Activated CD8-positive, alpha-beta memory T cell treated with anti-CD3 and anti-CD28 coated beads, Interleukin-2, amount 50 U/mL, for 4 hours (primary cell): Measurements from ENCODE around the gene PTPN12.
A peak's percentile ranks its signal among the peaks of the same experiment; 100 is the strongest.
"Not testable (repeated sequence)": the region's sequence is repeated elsewhere in the genome, so short reads cannot be mapped to it uniquely, and the experiment has no call there.

Experiments
- DNase-seq: peaks from one replicate; pipeline ENCODE4 v3.0.0-alpha.2; 2020

The PTPN12 gene

DNA sequence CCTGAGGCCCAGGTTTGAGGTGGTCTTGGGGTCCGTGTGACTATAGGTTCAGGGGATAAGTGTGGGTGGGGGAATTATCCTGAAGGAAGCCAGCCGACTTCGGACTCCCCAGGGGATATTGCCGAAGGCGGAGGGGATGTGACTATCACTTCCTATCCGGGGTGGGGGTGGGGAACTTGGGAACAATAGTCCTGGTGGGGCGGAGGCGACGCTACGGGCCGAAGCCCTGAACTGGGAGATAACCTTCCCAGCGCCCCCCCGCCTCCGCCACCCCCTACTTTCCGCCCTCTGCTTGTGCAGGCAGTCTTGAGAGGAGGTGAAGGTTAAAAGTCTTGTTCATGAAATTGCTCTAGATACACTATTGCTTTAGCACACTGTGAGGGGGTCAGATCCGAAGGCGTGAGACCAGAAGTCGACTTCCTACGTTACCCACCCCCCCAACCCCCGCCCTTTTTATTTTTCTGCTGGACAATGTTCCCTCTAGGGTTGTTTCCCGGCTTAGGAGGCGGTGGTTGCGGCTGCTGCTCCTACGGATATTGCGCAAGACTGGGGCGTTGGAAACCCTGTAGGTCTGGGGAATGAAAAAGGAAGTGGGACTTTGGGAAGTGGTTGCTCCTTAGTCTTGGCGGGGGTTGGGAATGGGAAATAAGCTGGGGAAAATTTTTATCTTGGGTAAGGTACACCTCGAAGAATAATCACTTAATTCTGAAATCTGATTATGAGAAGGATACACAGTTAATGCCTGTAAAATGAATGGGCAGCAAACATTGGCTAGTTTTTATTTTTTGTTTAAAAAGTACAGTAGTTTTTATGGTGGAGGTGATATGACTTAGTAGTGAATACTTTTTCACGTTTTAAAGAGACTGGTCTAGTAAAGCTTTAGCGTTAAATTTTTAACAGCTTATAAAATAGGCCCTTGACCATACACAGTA, 1.5 kb downstream of the PTPN12 start:
- peak; percentile 24 for DNase-seq

DNA sequence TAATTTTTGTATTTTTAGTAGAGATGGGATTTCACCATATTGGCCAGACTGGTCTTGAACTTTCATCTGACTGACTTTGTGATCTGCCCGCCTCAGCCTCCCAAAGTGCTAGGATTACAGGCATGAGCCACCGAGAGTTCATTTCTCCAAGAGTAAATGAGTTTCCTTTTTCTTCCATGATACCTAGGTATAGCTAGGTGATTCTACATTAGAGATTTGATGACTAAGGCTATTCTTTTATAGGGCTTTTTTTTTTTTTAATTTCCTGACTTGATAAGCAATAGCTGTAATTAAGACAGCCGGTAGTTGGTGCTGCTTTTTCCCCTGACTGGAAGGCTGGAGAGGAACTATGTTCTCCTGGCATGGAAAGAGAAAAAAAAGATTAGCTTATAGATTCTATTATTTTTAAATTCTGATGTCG, 3.3 kb downstream of the PTPN12 start:
- DNase-seq = no peak

DNA sequence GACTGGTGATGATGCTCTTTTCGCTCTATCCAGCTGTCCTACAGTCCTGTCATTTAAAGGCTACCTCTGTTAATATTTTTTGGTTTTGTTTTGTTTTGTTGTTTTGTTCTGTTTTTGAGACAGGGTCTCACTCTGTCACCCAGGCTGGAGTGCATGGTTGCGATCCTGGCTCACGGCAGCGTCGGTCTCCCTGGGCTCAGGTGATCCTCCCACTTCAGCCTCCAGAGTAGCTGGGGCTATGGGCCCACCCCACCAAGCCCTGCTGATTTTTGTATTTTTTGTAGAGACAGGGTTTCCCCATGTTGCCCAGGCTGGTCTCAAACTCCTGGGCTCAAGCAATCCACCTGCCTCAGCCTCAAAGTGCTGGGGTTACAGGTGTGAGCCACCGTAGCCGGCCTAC, 3.9 kb downstream of the PTPN12 start:
- DNase-seq = not testable (repeated sequence)

DNA sequence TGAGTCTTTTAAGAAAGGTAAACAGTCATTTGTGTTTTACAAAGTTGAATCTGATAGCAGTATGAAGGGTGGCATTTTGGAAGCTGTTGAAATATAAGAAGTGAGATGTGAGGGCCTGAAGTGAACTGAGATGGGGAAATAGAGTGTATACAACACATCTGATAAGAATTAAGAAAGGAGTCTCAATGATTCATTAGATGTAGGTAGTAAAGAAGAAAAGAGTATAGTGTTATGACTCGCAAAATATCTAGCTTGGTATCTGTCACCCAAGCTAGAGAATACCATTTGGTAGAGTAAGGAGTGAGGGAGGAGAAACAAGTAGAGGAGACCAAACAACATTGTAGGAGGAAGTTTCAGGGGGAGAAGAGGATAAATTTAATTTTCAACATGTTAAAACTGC, 5.3 kb downstream of the PTPN12 start:
- no peak for DNase-seq

DNA sequence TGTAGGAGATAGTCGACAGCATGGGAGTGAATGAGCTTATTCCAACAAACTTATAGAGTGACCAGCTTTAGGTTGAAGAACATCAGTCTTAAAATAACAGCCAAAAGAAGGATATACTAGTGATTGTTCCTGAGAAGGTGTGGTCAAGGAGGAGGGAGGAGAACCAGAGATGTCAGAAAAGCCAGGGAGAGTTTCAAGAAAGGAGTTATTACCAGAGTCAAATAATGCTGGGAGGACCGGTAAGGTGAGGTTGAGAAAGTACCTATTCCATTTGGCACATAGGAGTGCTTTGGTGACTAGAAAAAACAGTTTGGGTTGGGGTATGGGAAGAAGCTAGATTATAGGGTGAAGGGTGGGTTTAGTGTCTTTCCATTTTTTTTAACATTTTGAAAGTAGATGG, 5.8 kb downstream of the PTPN12 start:
- no peak for DNase-seq

DNA sequence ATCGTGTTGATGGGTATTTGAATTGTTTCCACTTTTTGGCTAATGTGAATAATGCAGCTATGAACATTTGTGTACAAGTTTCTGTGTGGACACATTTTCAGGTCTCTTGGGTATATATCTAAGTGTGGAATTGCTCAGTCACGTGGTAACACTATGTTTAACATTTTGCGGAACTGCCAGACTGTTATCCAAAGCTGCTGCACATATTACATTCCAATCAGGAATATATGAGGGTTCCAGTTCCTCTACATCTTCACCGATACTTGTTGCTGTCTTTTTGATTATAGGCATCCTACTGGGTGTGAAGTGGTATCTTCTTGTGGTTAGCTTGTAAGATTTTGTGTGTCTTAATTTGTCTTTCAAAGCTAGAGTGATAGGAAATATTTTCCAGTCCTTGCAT, 6.8 kb downstream of the PTPN12 start:
- DNase-seq = no peak

DNA sequence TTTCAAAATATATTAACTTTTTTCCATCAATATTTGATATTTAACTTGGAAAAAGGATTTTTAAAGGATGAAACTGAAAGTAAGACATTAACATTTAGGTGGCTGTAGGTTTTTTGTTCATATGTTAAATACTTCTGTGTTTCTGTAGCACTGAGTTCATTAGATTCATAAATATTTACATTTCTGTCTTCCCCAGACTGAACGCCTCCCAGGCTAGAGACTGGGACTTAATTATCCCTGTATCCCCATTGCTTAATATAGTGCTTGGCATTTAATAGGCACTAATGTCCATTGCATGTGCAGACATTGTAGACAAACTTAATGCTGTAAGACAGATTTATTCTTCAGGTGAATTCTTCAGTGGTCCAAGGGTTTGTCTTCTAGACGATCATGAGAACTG, 7.4 kb downstream of the PTPN12 start:
- no peak for DNase-seq

DNA sequence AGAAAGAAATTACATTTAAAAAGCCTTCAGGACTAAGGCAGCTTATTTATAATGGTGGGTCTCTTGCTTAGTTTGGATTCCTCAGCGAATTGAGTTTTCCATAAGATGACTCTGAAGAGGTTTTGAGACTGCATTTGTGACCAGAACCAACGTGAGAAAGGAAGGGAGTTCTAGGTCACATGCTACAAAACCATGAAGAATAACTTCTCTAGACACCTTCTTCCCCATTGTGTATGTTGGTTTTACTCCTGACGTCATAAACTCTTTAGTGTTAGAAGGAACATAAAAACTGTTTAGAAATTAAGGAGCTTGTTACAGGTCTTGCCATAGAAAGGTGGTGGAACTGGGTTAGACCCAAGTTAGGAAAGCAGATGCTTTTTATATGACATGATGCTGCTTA, 11.1 kb downstream of the PTPN12 start:
- no peak for DNase-seq

DNA sequence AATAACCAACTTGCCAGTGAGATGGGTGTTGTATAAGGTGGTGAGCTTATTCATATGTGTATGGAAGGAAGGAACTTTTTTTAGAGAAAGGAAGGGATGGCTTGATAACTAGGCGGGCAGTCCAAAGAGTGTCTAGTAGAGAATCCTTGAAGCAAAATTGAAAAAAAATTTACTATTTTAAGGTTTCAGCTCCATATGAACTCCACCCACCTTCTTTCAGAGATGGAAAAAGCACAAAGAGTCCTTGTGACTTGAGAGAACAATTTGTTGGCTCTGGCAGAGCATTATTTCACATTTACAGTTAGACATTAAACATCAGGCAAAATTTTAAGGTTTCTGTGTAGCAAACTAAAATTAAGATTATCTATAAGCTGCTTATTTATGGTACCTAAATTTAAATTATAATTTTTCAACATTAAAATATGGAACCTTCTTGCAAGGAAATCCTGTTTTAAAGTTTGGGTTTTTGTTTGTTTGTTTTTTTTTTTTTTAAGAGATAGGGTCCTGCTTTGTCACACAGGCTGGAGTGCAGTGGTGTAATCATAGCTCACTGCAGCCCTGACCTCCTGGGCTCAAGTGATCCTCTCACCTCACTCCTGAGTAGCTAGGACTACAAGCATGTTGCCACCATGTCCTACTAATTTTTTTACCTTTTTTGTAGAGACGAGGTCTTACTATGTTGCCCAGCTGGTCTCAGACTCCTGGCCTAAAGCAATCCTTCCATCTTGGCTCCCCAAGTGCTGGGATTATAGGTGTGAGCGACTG, 12.2 kb downstream of the PTPN12 start:
- no peak for DNase-seq

DNA sequence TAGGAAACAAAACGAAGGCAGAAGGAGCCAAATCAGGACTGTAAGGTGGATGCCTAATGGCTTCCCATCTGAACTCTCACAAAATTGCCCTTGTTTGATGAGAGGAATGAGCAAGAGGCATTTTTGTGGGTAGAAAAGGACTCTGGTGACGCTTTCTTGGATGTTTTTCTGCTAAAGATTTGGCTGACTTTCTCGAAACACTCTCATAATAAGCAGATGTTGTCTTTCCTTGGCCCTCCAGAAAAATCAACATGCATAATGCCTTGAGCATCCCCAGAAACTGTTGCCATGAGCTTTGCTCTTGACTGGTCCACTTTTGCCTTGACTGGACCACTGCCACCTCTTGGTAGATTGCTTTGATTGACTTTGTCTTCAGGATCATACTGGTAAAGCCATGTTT, 13.5 kb downstream of the PTPN12 start:
- DNase-seq = no peak

DNA sequence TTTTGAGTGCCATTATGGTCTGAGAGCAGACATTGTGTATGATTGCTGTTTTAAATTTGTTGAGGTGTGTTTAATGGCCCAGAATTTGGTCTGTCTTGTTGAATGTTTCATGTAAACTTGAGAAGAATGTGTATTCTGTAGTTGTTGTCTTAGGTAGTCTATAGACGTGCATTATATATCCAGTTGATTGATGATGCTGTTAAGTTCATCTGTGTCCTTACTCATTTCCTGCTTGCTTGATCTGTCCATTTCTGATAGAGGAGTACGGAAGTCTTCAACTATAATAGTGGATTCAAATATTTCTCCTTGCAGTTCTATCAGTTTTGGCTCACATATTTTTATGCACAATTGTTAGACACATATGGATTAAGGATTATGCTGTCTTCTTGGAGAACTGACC, 16.0 kb downstream of the PTPN12 start:
- DNase-seq = no peak

DNA sequence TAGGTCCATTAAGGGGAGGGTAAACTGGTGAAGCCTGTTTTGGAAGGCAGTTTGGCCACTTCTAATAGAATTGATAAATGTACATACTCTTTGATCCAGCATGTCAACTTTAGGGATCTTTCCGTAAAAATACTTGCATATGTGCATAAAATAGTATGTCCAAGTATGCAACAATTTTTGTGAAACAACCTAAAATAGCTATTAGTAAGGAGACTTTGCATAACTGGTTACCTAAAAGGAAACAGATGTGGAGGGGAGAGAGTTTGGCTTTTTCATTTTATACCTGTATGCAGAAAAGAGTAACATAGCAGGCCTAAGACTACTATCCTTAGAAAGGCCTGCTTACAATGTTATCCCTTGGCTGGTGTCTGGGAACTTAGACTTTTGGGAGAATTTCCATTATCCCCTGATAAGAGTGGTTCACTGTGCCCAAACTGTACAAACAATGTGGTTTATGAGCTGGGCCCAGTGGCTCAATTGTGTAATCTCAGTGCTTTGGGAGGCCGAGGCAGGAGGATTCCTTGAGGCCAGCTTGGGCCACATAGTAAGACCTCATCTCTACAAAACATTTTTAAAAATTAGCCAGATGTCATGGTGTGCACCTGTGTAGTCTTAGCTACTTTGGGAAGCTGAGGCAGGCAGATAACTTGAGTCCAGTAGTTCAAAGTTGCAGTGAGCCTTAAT, 21.3 kb downstream of the PTPN12 start:
- DNase-seq = no peak

DNA sequence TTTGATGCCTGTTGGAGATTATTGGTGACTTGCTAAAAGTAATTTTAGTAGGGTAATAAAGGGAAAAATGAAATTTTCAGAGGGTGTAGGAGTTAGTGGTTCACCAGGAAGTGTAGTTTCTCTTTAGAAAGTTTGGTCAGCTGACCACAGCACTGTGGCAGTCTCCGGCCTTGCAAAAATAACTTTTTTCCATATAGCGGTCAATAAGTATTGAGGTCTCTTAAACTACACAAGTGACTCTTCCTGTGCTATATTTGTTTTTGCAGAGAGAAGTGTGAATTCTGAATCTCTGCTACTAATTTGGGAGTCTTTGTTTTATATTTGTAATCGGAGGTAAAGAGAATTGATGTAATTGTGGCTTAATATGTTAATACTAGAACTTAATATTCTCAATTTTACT, 24.3 kb downstream of the PTPN12 start:
- DNase-seq = no peak

DNA sequence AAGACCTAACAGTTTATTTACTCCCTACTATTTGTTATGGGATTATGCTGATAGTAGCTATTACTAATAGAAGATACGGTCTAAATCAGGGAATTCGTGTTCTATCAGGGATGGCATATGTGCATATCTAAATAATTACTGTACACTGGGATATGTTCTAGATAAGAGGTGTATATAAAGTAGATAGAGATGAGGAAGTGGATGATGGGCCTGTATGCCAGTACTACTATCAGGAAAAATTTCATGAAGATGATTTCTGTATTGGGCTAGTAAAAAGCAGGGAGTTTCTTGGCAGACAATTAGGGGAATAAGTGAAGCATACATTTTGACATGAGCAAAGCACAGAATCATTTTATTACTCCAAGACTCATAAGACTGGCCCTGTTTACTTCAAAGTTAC, 26.2 kb downstream of the PTPN12 start:
- DNase-seq = no peak

DNA sequence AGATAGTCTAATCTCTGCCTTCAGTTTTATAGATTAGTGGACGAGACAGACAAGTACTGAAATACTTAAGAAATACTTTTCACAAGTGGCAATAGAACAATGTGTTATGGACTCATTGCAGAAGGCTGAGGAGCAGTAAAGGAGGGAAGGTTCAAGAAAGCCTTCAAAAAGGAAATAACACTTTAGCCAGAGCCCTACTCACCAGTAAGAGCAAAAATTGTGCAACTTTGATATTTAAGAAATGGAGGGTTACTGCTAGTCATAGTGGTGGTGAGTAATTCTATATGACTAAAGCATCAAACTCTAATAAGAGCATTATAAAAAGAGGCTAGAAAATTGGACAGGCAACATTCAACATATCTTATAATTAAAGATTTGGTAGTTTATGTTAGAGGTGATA, 28.8 kb downstream of the PTPN12 start:
- no peak for DNase-seq

DNA sequence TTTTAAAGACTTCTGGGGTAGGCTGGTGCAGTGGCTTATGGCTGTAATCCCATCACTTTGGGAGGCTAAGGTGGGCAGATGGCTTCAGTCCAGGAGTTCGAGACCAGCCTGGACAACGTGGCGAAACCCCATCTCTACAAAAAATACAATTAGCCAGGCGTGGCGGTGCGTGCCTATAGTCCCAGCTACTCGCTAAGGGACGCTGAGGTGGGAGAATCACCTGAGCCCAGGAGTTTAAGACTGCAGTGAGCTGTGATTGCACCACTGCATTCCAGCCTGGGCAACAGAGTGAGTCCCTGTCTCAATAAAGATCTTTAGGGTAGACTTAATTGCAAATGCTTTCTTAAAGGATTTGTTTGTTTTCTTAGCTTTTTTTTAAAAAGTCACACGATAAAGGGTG, 29.3 kb downstream of the PTPN12 start:
- no peak for DNase-seq

DNA sequence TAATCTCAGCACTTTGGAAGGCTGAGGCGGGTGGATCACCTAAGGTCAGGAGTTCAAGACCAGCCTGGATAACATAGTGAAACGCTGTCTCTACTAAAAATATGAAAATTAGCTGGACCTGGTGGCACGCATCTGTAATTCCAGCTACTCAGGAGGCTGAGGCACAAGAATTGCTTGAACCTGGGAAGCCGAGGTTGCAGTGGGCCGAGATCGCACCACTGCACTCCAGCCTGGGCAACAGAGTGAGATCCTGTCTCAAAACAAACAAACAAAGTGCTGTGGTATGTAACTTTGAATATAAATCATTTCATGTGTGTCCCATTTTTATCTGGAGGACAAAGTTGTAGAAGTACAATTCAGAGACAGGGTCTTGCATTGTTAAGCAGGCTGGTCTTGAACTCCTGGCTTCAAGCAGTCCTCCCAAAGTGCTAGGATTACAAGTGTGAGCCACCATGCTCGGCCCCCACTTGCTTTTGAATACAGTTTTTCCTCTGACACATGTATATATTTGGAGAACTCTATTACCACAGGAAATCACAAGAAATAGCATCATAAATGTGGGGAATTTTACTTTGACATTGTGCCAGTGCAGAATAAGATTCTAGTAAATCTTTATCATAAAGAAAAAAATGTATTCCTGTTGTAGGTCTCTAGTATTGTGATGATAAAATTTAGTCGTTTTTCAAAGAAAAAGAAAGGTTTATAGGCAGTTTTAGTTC, 32.6 kb downstream of the PTPN12 start:
- DNase-seq = no peak

DNA sequence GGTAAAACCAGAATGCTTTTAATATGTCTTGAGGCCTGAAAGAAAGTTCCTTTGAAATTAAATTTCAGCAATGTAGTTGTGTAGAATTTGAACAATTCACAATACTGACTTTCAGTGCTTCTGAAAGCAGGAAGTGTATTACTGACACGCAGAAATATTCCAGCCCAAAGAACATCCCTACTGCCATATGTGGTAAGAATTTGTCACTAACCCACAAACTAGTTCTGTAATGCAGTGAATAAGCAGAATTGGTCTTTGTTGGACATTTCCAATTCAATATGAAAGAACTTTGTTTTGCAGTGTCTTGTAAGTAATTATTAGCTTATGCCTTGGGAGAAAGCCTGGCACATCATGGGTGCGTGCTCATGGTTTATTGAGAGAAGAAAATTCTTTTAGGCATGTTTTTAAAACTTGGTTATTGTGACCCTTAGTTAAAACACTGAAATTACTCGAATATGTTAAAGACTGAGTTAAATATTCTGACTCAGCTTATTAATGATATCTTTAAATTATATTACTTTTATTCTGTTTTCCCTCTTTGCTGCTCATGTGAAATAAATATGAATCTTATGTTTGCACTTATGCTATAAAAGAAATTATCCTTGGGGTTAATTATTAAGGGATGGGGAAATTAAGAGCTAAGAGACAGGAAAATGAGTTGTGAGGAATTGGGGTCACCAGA, 33.4 kb downstream of the PTPN12 start:
- DNase-seq = no peak

DNA sequence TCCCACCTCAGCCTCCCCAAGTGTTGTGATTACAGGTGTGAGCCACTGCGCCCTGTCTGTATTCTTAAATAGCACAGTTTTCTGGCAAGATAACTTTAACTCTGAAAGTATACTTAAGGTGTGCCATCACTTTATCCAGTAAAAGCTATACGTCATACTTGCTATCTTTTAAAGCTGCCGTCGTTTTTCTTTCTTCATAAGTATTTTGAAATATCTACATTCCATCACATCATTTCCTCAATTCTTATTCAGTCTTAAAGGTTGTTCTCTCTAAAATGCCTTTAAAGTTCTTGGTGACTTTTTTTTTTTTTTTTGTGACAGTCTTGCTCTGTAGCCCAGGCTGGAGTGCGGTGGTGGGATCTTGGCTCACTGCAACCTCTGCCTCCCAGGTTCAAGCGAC, 34.7 kb downstream of the PTPN12 start:
- DNase-seq = no peak

DNA sequence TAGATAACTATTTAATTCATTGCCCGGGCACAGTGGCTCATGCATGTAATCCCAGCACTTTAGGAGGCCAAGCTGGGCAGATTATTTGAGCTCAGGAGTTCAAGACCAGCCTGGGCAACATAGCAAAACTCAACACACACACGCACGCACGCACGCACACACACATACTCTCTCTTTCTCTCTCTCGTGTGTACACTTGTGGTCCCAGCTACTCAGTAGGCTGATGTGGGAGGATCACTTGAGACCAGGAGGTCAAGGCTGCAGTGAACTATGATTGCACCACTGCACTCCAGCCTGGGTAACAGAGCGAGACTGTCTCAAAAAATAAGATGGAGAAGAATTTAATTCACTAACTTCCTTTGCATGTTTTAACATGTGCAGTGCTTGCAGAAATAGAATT, 38.1 kb downstream of the PTPN12 start:
- DNase-seq = no peak

DNA sequence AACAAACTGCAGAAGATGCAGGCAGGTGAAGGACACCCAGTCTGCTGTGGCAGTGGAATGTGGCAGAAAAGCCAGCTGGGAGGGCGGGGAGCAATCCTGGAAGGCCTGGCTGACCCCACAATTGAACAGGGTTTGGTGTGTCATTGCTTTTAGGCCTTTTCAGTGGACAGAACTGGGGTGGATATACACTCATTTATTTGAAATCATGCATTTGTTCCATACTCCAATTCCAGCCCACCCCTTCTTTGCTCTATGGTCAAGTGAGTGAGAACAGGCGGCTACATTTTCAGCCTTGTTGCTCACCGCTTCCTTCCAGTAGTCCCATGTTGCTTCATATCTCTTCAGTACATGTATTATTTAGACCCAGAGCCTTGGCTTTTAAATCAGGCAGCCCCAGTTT, 39.8 kb downstream of the PTPN12 start:
- DNase-seq = no peak

DNA sequence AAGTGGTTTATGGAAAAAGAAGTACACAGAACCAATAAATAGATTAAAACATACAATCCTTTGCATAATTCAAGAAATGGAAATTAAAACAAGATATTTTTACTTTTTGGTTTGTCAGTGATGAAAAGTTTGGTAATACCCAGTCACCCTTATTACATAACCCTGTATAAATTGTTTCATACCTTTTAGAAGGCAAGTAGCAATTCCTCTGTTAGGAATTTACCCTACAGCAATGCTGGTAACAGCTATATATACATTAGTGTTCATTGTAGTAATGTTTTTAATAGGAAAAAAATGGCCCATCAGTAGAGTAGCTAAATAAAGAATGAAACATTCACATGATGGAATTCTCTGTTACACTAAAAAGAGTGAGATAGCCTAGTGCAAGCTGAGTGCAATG, 42.7 kb downstream of the PTPN12 start:
- DNase-seq = no peak
